Epithelial cell of proximal tubule (primary cell): ENCODE measurements around the gene EYA3. TPM values are rescaled to one million over a fixed set of nuclear protein-coding genes. Genes with fewer than 3 reads are reported as not detected.

ENCODE experiments used
- DNase-seq: peaks from one replicate; pipeline ENCODE4 v3.0.0-alpha.2; 2011; ENCODE audit warnings: low read depth
- H3K4me3 ChIP-seq: 2 replicates; pipeline ENCODE4 v1.5.1; 2011; ENCODE audit warnings: low read depth, mild to moderate bottlenecking, low read length
- total RNA-seq: library from RNA; depleted of rRNA; stranded (reverse); fragments of >200 nt; gene quantifications from 2 replicates; pipeline ENCODE4 v1.2.3, GENCODE V29; 2015
- TF ChIP-seq, protein P1 (sequence below): conservative IDR thresholded peaks from 2 replicates; pipeline ENCODE4 v1.5.1; 2012; ENCODE audit warnings: low read depth, mild to moderate bottlenecking, low read length

EYA3 gene
- total RNA-seq, 1 donor from 2014 or later = 22.2 TPM

DNA sequence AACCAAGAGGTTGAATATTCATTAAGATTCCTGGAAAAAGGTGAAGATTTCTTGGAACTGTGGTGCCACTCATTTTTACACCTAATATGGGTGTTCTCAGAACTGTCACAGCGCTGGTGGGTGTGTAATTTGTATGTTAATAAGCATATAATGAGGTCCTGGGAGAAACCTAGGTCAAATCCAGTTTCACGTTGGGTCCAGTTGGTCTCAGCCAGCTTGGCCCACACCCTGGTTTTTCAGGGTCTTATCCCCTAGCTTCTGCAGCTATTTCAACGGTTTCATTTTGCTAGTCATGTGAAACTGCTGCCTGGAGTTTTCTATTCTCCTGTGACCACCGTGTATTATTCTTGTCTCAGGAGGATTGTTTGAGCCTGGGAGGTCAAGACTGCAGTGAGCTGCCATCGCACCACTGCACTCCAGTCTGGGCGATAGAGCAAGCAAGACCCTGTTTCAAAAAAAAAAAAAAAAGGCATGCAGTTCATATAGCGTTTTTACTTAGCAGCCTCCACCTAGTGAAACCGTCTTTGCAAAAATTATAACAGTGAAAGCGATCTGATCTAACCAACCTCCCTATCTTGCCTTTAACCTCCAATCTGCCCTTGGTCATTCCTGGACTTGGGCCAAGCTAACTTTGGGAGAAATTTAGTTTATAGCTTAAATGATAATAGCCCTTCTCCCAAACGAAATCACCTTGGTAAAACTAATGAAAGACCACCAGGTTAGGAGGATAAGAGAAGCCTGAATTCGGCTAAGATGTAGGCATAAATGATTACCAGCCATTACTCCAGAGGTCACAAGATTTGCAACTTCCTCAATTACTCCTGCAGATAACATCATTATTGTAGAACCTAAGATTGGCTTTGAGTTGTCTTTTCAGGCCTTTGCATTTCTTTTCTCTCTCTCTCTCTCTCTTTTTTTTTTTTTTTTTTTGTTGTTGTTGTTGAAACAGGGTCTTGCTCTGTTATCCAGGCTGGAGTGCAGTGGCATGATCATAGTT is 44.1 kb upstream of the EYA3 start:
- TF ChIP-seq, protein P1, sequence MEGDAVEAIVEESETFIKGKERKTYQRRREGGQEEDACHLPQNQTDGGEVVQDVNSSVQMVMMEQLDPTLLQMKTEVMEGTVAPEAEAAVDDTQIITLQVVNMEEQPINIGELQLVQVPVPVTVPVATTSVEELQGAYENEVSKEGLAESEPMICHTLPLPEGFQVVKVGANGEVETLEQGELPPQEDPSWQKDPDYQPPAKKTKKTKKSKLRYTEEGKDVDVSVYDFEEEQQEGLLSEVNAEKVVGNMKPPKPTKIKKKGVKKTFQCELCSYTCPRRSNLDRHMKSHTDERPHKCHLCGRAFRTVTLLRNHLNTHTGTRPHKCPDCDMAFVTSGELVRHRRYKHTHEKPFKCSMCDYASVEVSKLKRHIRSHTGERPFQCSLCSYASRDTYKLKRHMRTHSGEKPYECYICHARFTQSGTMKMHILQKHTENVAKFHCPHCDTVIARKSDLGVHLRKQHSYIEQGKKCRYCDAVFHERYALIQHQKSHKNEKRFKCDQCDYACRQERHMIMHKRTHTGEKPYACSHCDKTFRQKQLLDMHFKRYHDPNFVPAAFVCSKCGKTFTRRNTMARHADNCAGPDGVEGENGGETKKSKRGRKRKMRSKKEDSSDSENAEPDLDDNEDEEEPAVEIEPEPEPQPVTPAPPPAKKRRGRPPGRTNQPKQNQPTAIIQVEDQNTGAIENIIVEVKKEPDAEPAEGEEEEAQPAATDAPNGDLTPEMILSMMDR = no peak
- DNase-seq = no peak
- H3K4me3 ChIP-seq = no peak overlapping the region

DNA sequence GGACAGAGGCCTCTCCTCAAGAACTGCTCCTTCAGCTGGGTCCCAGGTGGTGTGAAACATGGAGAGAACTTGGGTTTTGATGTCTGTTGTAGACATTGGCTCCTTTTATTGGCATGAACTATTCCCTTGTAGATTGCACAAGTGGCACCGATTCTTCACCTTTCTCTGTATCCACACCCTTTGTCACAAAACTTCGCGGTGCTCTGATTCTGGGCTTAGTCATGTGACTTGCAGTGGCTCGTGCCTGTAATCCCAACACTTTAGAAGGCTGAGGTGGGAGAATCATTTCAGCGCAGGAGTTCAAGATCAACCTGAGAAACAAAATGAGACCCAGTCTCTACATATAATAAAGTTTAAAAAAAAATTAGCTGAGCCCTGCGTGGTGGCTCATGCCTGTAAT is 42.5 kb upstream of the EYA3 start:
- TF ChIP-seq, protein P1 = no peak
- H3K4me3 ChIP-seq = no peak overlapping the region
- no peak for DNase-seq

DNA sequence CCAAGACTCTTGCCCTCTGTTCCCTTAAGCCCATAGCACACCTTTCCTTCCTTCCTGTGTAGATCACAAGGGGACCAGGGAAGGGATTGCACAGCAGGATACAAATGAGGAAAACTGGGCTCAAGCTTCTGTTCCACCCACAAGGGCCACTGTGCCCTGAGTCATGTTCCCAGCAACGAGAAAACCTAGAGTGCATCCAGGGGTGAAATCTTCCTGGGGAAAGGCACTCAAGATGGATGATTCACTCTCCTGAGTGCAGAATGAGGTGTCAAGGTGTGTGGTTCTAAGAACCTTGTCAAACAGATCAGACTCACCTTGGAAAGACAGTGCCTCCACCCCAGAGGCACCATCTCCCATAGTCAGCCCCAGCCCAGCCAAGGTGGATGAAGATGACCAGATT is 40.7 kb upstream of the EYA3 start:
- peak; percentile 92 for DNase-seq

DNA sequence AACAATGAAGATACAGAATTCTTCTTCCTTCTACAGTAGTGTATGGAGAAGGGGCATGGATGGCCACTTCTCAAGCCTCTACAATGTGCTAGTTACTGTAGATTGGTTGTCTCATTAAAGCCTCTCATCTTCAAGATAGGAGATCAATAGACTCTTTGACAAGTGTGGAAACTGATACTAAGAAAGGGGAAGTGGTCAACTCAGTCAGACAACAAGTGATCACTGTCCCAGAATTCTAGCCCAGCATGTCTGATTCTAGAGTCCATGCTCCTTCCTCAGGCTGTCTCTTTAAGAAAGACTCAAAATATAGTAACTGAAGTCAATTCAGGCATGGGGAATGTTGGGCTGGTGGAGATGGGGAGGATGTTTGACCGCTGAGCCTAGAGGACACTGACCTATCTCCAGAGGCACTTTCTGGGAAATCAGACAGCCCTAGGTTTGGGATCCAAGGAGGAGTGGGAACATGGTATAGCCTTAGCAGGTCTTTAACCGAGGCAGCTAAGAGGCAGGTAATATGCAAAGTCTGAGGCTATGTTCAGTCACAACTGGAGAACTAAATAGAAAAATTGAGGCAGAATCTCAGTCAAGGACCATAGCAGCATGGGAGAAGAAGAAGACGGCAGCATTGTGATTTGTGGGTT is 39.3 kb upstream of the EYA3 start:
- DNase-seq = no peak
- H3K4me3 ChIP-seq = no peak overlapping the region
- TF ChIP-seq, protein P1 = no peak

More for the DNA sequence above, 40.7 kb upstream of the EYA3 start:
- no peak overlapping the region for H3K4me3 ChIP-seq
- TF ChIP-seq, protein P1 = no peak

DNA sequence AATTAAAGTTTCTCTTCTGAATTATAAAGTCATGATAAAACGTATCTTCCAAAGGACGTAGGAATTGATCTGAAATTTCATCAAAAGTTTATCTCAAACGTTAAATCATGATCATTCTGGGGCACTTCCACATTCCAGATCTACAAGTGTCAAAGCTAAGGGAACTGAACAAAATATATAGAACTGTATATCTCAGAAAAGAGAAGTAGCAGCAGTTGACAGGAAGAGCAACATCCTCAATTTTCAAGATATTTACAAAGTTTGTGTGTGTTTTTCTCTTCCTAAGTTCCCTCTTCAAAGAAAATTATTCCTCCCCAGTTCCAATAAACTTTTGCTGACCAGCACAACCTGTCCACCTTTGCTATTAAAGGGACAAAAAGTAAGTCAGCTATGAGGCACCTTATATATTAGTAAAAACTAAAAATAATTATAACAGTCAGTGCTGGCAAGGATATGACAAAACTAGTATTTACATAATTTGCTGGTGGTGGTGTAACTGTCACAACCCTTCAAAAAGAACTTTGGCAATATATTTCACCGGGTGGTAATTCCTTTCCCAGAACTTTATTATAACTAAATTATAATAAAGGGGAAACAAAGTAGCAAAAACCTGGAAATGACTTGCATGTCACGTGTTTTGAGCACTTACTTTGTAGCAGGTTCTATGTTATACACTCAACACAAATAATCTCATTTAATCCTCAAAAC is 38.5 kb upstream of the EYA3 start:
- no peak for DNase-seq
- no peak overlapping the region for H3K4me3 ChIP-seq
- TF ChIP-seq, protein P1 = no peak

DNA sequence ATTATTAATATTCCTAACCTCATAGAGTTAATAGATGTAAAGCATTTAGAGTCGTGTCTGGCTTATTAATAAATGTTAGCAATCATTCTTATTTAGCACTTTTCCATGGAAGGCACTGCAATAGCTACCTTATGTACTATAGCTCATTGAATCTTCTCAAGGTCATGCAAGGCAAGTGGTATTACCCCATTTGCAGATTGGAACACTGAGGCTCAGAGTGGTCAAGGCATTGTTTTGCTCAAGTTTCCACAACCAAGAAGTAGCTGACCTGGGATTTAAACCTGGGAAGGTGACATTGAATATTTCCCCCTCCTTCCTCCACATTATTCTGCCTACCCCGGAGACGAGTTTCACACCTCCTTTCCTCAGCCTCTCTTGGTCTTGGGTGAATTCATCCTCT is 37.8 kb upstream of the EYA3 start:
- TF ChIP-seq, protein P1 = no peak
- no peak for DNase-seq
- H3K4me3 ChIP-seq = no peak overlapping the region
